ENCODE data around the gene GLIS1. TPM values are rescaled to one million over a fixed set of nuclear protein-coding genes. Genes with fewer than 3 reads are reported as not detected.

Gene GLIS1
- total and polyA plus RNA-seq, 2 experiments from 2014 or later, result 0.22 to 0.61 TPM

- 88 to 92% methylated on average over 5 of the region's 5 CpGs for WGBS, 2 experiments (ENCODE audit: low coverage in 1 of 2, low lambda C conversion rate in 2 of 2, missing lambda C conversion rate in 2 of 2)
Observed at GRCh38 chr1:53653631-53654030, 85.3 kb downstream of the GLIS1 start.

GRCh38 chr1:53653200-53653575, 85.8 kb downstream of the GLIS1 start:
- Histone ChIP-seq H4K20me1 (ENCODE audit: insufficient read depth) (no peaks in the 10 kb centered on the region), H3K4me2 (ENCODE audit: unreplicated experiment) (no peak overlapping the region), H3K4me1 (ENCODE audit: insufficient read depth) (peaks cover 18% of the 10 kb centered on the region), H3K36me3 (ENCODE audit: low read depth) (no peaks in the 10 kb centered on the region), H3K4me3 (no peak overlapping the region), H2AFZ (no peak overlapping the region), H3K9ac (no peak overlapping the region), H3K27ac (no peak overlapping the region), H3K9me3 (ENCODE audit: low read depth) (no peaks in the 10 kb centered on the region), H3K79me2 (ENCODE audit: insufficient read depth) (no peaks in the 10 kb centered on the region), H3K9me2 (ENCODE audit: insufficient read depth) (no peaks in the 10 kb centered on the region), H3F3A (ENCODE audit: insufficient read depth) (no peaks in the 10 kb centered on the region), H3K27me3 (replicated peaks; ENCODE audit: insufficient read depth) (peaks cover 25% of the 10 kb centered on the region)
- TF ChIP-seq EZH2phosphoT487 (IDR thresholded peaks at IDR 0.05; ENCODE audit: insufficient read depth, low read depth) (no peak), EZH2 (IDR thresholded peaks at IDR 0.05; ENCODE audit: insufficient read depth, poor library complexity, severe bottlenecking) (no peak)
- 91 to 98% methylated on average over 7 of the region's 7 CpGs for WGBS, 2 experiments (ENCODE audit: low coverage in 1 of 2, low lambda C conversion rate in 2 of 2, missing lambda C conversion rate in 2 of 2)
- no peak for DNase-seq
- in situ Hi-C loops (cut with MboI), result no loop called here

More at GRCh38 chr1:53653631-53654030, 85.3 kb downstream of the GLIS1 start:
- Histone ChIP-seq H4K20me1 (ENCODE audit: insufficient read depth) (no peaks in the 10 kb centered on the region), H3K27me3 (replicated peaks; ENCODE audit: insufficient read depth) (peaks cover 29% of the 10 kb centered on the region), H3F3A (ENCODE audit: insufficient read depth) (no peaks in the 10 kb centered on the region), H3K4me2 (ENCODE audit: unreplicated experiment) (no peak overlapping the region), H3K9ac (no peak overlapping the region), H3K36me3 (ENCODE audit: low read depth) (no peaks in the 10 kb centered on the region), H3K79me2 (ENCODE audit: insufficient read depth) (no peaks in the 10 kb centered on the region), H3K27ac (no peak overlapping the region), H3K4me1 (ENCODE audit: insufficient read depth) (peaks cover 18% of the 10 kb centered on the region), H3K4me3 (no peak overlapping the region), H2AFZ (no peak overlapping the region), H3K9me2 (ENCODE audit: insufficient read depth) (no peaks in the 10 kb centered on the region), H3K9me3 (ENCODE audit: low read depth) (no peaks in the 10 kb centered on the region)
- DNase-seq, result no peak
- TF ChIP-seq EZH2phosphoT487 (IDR thresholded peaks at IDR 0.05; ENCODE audit: insufficient read depth, low read depth), result no peak
- TF ChIP-seq EZH2 (IDR thresholded peaks at IDR 0.05; ENCODE audit: insufficient read depth, poor library complexity, severe bottlenecking), result no peak
- in situ Hi-C loops (cut with MboI), result no loop called here

GRCh38 chr1:53652441-53653199, 86.3 kb downstream of the GLIS1 start:
- H3K4me1 ChIP-seq (ENCODE audit: insufficient read depth), result peaks cover 18% of the 10 kb centered on the region
- in situ Hi-C loops (cut with MboI), result no loop called here
- peaks cover 19% of the 10 kb centered on the region for H3K27me3 ChIP-seq (replicated peaks; ENCODE audit: insufficient read depth)
- H3K4me2 ChIP-seq (ENCODE audit: unreplicated experiment), result no peak overlapping the region
- H3K4me3 ChIP-seq, result no peak overlapping the region
- H3K9me3 ChIP-seq (ENCODE audit: low read depth), result no peaks in the 10 kb centered on the region
- H2AFZ ChIP-seq, result no peak overlapping the region
- no peaks in the 10 kb centered on the region for H3K9me2 ChIP-seq (ENCODE audit: insufficient read depth)
- no peaks in the 10 kb centered on the region for H3K36me3 ChIP-seq (ENCODE audit: low read depth)
- TF ChIP-seq EZH2phosphoT487 (IDR thresholded peaks at IDR 0.05; ENCODE audit: insufficient read depth, low read depth) (no peak), EZH2 (IDR thresholded peaks at IDR 0.05; ENCODE audit: insufficient read depth, poor library complexity, severe bottlenecking) (no peak)
- H4K20me1 ChIP-seq (ENCODE audit: insufficient read depth), result no peaks in the 10 kb centered on the region
- no peak overlapping the region for H3K27ac ChIP-seq
- DNase-seq, result no peak
- H3F3A ChIP-seq (ENCODE audit: insufficient read depth), result no peaks in the 10 kb centered on the region
- no peak overlapping the region for H3K9ac ChIP-seq
- H3K79me2 ChIP-seq (ENCODE audit: insufficient read depth), result no peaks in the 10 kb centered on the region
- WGBS, 2 experiments (ENCODE audit: low coverage in 1 of 2, low lambda C conversion rate in 2 of 2, missing lambda C conversion rate in 2 of 2), result 92 to 94% methylated on average over 7 of the region's 7 CpGs

- DNase-seq, result no peak
- H2AFZ ChIP-seq, result no peak overlapping the region
Observed at GRCh38 chr1:53651356-53651755, 87.6 kb downstream of the GLIS1 start.

More at GRCh38 chr1:53651356-53651755, 87.6 kb downstream of the GLIS1 start:
- Histone ChIP-seq H3K4me1 (ENCODE audit: insufficient read depth) (peaks cover 13% of the 10 kb centered on the region), H3F3A (ENCODE audit: insufficient read depth) (no peaks in the 10 kb centered on the region), H4K20me1 (ENCODE audit: insufficient read depth) (no peaks in the 10 kb centered on the region), H3K27ac (no peak overlapping the region), H3K4me2 (ENCODE audit: unreplicated experiment) (no peak overlapping the region), H3K4me3 (no peak overlapping the region), H3K9me3 (ENCODE audit: low read depth) (no peaks in the 10 kb centered on the region), H3K36me3 (ENCODE audit: low read depth) (no peaks in the 10 kb centered on the region), H3K79me2 (ENCODE audit: insufficient read depth) (no peaks in the 10 kb centered on the region), H3K9me2 (ENCODE audit: insufficient read depth) (no peaks in the 10 kb centered on the region), H3K27me3 (replicated peaks; ENCODE audit: insufficient read depth) (peaks cover 20% of the 10 kb centered on the region; the same call in 1 of the 2 replicates), H3K9ac (no peak overlapping the region)
- TF ChIP-seq EZH2 (IDR thresholded peaks at IDR 0.05; ENCODE audit: insufficient read depth, poor library complexity, severe bottlenecking), result no peak
- 5 to 12% methylated on average over 1 of the region's 1 CpG for WGBS, 2 experiments (ENCODE audit: low coverage in 1 of 2, low lambda C conversion rate in 2 of 2, missing lambda C conversion rate in 2 of 2)
- in situ Hi-C loops (cut with MboI), result no loop called here

Data from GM23248 (cell line).